ENCODE measurements around the gene ADH4.
"Not testable (repeated sequence)": the region's sequence is repeated elsewhere in the genome, so short reads cannot be mapped to it uniquely, and the experiment has no call there.

- TF ChIP-seq CTCF (optimal IDR thresholded peaks at IDR 0.05 in 1 of 3, IDR thresholded peaks at IDR 0.05 in 1 of 3, conservative IDR thresholded peaks at IDR 0.05 in 1 of 3; ENCODE audit: extremely low read depth in 1 of 3, insufficient read depth in 2 of 3, low read length in 3 of 3); EZH2 (IDR thresholded peaks at IDR 0.05; ENCODE audit: low read length): not testable (repeated sequence)
Measured at GRCh38 chr4:99109286-99109685, 34.8 kb downstream of the ADH4 start.
